ENCODE results near the gene PRR23B.

DNA sequence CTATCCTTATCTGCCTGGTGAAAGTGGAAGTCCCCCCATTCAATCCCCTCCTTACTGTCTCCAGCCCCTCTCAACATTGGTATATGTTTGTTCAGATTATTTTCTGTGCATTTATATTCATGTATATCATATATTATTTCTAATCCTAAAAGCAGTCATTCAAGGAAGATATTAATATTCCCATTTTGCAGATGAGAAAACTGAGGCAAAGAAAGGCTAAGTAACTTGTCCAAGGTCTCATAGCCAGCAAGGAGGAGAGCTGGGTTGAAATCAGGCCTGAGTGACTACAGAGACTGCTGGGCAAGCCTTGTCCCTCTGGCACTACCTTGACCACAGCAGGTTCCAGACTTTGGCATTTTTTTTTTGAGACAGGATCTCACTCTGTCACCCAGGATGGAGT, 44.7 kb downstream of the PRR23B start:
- TF ChIP-seq POLR2AphosphoS5 (IDR thresholded peaks at IDR 0.05; ENCODE audit: low read depth, low read length) (no peak), POLR2A (IDR thresholded peaks at IDR 0.05; ENCODE audit: low read depth, low read length) (no peak)
